Fibroblast of lung (primary cell): ENCODE results near the gene ARHGEF10L.

Experiments used
- EZH2 ChIP-seq: IDR thresholded peaks from 2 replicates; pipeline ENCODE4 v1.5.1; 2012; ENCODE audit warnings: low read length, control low read depth, mild to moderate bottlenecking; ENCODE audit errors: missing control alignments
- TF ChIP-seq, protein P1 (sequence below), 2 donors: IDR thresholded peaks in 1 of 2; conservative IDR thresholded peaks in 1 of 2; 1 replicate in 1 of 2; 2 replicates in 1 of 2; pipeline ENCODE4 v1.5.1; 2011 to 2012; ENCODE audit warnings: low read length in 2 of 2, control low read depth in 1 of 2, inconsistent platforms in 1 of 2, low read depth in 1 of 2, mild to moderate bottlenecking in 1 of 2

DNA sequence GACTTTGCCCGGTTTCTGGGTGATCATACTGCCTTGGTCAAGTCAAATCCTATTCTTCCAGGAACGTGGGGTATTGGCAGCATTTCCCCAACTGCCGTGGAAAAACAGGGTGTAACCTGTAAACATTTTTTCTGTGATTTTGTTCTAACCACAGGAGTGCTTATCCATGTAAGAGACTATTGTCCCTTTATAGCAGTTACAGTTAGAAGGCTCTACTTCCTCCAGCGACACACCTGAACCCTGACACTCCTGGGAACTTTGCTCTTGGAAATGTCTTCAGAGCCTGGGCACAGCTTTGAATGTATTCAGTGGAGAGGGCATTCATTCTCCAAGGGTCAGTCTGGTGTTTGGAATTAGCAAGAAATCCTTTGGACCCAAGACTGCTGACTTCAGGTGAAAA, 26.4 kb upstream of the ARHGEF10L start:
- TF ChIP-seq, protein P1, sequence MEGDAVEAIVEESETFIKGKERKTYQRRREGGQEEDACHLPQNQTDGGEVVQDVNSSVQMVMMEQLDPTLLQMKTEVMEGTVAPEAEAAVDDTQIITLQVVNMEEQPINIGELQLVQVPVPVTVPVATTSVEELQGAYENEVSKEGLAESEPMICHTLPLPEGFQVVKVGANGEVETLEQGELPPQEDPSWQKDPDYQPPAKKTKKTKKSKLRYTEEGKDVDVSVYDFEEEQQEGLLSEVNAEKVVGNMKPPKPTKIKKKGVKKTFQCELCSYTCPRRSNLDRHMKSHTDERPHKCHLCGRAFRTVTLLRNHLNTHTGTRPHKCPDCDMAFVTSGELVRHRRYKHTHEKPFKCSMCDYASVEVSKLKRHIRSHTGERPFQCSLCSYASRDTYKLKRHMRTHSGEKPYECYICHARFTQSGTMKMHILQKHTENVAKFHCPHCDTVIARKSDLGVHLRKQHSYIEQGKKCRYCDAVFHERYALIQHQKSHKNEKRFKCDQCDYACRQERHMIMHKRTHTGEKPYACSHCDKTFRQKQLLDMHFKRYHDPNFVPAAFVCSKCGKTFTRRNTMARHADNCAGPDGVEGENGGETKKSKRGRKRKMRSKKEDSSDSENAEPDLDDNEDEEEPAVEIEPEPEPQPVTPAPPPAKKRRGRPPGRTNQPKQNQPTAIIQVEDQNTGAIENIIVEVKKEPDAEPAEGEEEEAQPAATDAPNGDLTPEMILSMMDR (conservative IDR thresholded peaks at IDR 0.05 in 1 of 2, IDR thresholded peaks at IDR 0.05 in 1 of 2; ENCODE audit: low read depth in 1 of 2, low read length in 2 of 2) = no peak
- TF ChIP-seq EZH2 = no peak
